Esophagus muscularis mucosa (tissue), 4 donors: ENCODE data around the gene RHOT2. TPM values are rescaled to one million over a fixed set of nuclear protein-coding genes. Genes with fewer than 3 reads are reported as not detected.

Experiments used
- DNase-seq: peaks from one replicate; pipeline ENCODE4 v3.0.0-alpha.2; 2017; ENCODE audit errors: extremely low spot score
- H3K27ac ChIP-seq, 4 donors: fragments of 200-600 bp; sonication (generic); replicated peaks in 1 of 4; 1 replicate in 3 of 4; 2 replicates in 1 of 4; pipeline ENCODE4 v1.5.1; 2016 to 2019; ENCODE audit warnings: mild to moderate bottlenecking in 1 of 4
- H3K27me3 ChIP-seq, 4 donors: fragments of 200-600 bp; sonication (generic); one replicate each; pipeline versions ENCODE4 v1.5.1 to v1.6.0; 2016 to 2019
- H3K36me3 ChIP-seq, 4 donors: fragments of 200-600 bp; sonication (generic); one replicate each; pipeline ENCODE4 v1.5.1; 2016 to 2019
- H3K4me1 ChIP-seq, 4 donors: fragments of 200-600 bp; sonication (generic); one replicate each; pipeline ENCODE4 v1.5.1; 2016 to 2019
- H3K4me3 ChIP-seq, 4 donors: fragments of 200-600 bp; sonication (generic); 1 replicate in 2 of 4; 2 replicates in 2 of 4; pipeline ENCODE4 v1.5.1; 2016 to 2019; ENCODE audit warnings: mild to moderate bottlenecking in 4 of 4, moderate library complexity in 1 of 4
- H3K9me3 ChIP-seq, 4 donors: fragments of 200-600 bp; sonication (generic); 1 replicate in 3 of 4; 2 replicates in 1 of 4; pipeline ENCODE4 v1.5.1; 2016 to 2019
- CTCF ChIP-seq, 3 experiments: fragments of 200-600 bp in 2 of 3; fragments of 450-650 bp in 1 of 3; sonication (generic) in 2 of 3; IDR thresholded peaks; one replicate each; pipeline ENCODE4 v1.5.1; 2017 to 2019; ENCODE audit warnings: antibody characterized with exemption in 3 of 3, mild to moderate bottlenecking in 2 of 3, moderate library complexity in 1 of 3
- EP300 ChIP-seq: sonication (generic); formaldehyde crosslinking; IDR thresholded peaks from one replicate; pipeline ENCODE4 v1.6.1; 2017; ENCODE audit warnings: antibody characterized with exemption
- POLR2A ChIP-seq: fragments of 450-650 bp; IDR thresholded peaks from one replicate; pipeline ENCODE4 v1.6.1; 2017; ENCODE audit warnings: antibody characterized with exemption, moderate library complexity, mild to moderate bottlenecking, low read depth
- POLR2AphosphoS5 ChIP-seq, 2 donors: sonication (generic); formaldehyde crosslinking; IDR thresholded peaks; one replicate each; pipeline ENCODE4 v1.6.1; 2017; ENCODE audit warnings: antibody characterized with exemption in 2 of 2
- WGBS: methylation state at CpG from one replicate; pipeline ENCODE4 v1.1.5; 2018; 5-methylcytosine and 5-hydroxymethylcytosine counted together
- intact Hi-C: fragments of 100-400 bp; cut with DNase I; formaldehyde crosslinking; loops from one replicate; pipeline ENCODE4 v1.15.1; 2023
- total RNA-seq, 4 donors: library from RNA; depleted of rRNA; stranded (reverse); fragments of >200 nt; gene quantifications; one replicate each; pipeline versions ENCODE4 v1.1.0 to v1.2.1, GENCODE V29; 2016

RHOT2 gene
- total RNA-seq, 4 donors from 2014 or later, result 34.5 to 67.5 (median 58.6) TPM

- no peak for DNase-seq
Observed at GRCh38 chr16:720990-721764, 53.2 kb downstream of the RHOT2 start, which contains the start of gene ANTKMT. Gene ANTKMT, plus strand, starts transcription at chr16:721146. Its CDS starts 129 bp downstream, at chr16:721275.

GRCh38 chr16:721765-722540 is 54.0 kb downstream of the RHOT2 start:
- DNase-seq, result no peak

More at GRCh38 chr16:720990-721764, 53.2 kb downstream of the RHOT2 start, which contains the start of gene ANTKMT:
- Histone ChIP-seq H3K27me3 (peaks cover 0 to 22% (median 7%) of the 10 kb centered on the region in 4 donors), H3K27ac (peak within 1 kb of the TSS; percentile 81 to 94 (median 91)), H3K36me3 (peaks cover 0 to 10% (median 8%) of the 10 kb centered on the region in 4 donors), H3K4me1 (peaks cover 33 to 62% (median 49%) of the 10 kb centered on the region in 4 donors), H3K4me3 (peak within 1 kb of the TSS; percentile 67 to 98 (median 75)), H3K9me3 (no peaks in the 10 kb centered on the region)
- intact Hi-C loops, result no loop called here
- WGBS, result 0% methylated on average over 19 of the region's 106 CpGs
- TF ChIP-seq CTCF (IDR thresholded peaks at IDR 0.05) (peak in 2 of 3 experiments; percentile 13 to 26), POLR2A (peak; percentile 63), EP300 (no peak), POLR2AphosphoS5 (IDR thresholded peaks at IDR 0.05) (peak; percentile 75 to 83)

GRCh38 chr16:722835-723633 is 55.1 kb downstream of the RHOT2 start:
- no peak for TF ChIP-seq POLR2A
- Histone ChIP-seq H3K9me3 (no peaks in the 10 kb centered on the region), H3K27me3 (peaks cover 0 to 40% (median 21%) of the 10 kb centered on the region in 4 donors), H3K27ac (no peak overlapping the region), H3K4me1 (peaks cover 41 to 62% (median 54%) of the 10 kb centered on the region in 4 donors), H3K4me3 (no peak overlapping the region), H3K36me3 (peaks cover 0 to 6% (median 2%) of the 10 kb centered on the region in 4 donors)
- intact Hi-C loops, result no loop called here
- no peak for DNase-seq
- WGBS, result 85% methylated on average over 23 of the region's 24 CpGs

More at GRCh38 chr16:721765-722540, 54.0 kb downstream of the RHOT2 start:
- H3K36me3 ChIP-seq, result peaks cover 0 to 9% (median 6%) of the 10 kb centered on the region in 4 donors
- H3K4me1 ChIP-seq, result peaks cover 30 to 62% (median 49%) of the 10 kb centered on the region in 4 donors
- intact Hi-C loops, result no loop called here
- peaks cover 0 to 29% (median 13%) of the 10 kb centered on the region in 4 donors for H3K27me3 ChIP-seq
- WGBS, result no CpG with 5 or more reads among the region's 51 CpGs
- peak overlapping the region; percentile 81 to 94 (median 91) for H3K27ac ChIP-seq
- peak overlapping the region; percentile 67 to 98 (median 75) for H3K4me3 ChIP-seq
- no peak for TF ChIP-seq EP300
- TF ChIP-seq CTCF (IDR thresholded peaks at IDR 0.05), result no peak
- no peak for TF ChIP-seq POLR2AphosphoS5 (IDR thresholded peaks at IDR 0.05)
- TF ChIP-seq POLR2A, result no peak
- no peaks in the 10 kb centered on the region for H3K9me3 ChIP-seq

DNA sequence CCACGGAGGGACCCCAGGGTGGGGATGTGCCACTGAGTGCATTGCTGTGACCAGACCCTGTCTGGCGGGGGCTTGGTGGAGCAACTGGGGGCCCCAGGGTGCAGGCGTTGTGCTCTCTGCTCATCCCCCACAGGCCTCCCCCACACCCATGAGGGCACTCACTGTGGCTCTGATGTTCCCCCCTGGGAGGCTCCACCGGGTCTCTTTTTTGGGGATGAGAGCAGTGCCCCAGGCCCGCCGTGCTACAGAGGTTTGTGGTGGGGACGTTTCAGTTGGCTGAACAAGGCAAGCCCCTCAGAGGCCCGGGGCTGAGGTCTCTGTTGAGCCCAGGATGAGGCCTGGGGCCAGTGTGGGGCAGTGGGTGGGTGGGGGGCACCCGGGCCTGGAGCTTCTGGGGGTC is 55.8 kb downstream of the RHOT2 start:
- intact Hi-C loops, result no loop called here
- 84% methylated on average over 9 of the region's 9 CpGs for WGBS

More for the DNA sequence above, 55.8 kb downstream of the RHOT2 start:
- Histone ChIP-seq H3K36me3 (peaks cover 0 to 6% (median 2%) of the 10 kb centered on the region in 4 donors), H3K27me3 (peaks cover 0 to 47% (median 24%) of the 10 kb centered on the region in 4 donors), H3K4me3 (no peak overlapping the region), H3K27ac (no peak overlapping the region), H3K4me1 (peaks cover 47 to 64% (median 58%) of the 10 kb centered on the region in 4 donors), H3K9me3 (no peaks in the 10 kb centered on the region)
- no peak for DNase-seq
- no peak for TF ChIP-seq CTCF (IDR thresholded peaks at IDR 0.05)
- no peak for TF ChIP-seq EP300
- no peak for TF ChIP-seq POLR2AphosphoS5 (IDR thresholded peaks at IDR 0.05)
- no peak for TF ChIP-seq POLR2A

Other genes with a start within 250 kb of the RHOT2 start
- gene RAB11FIP3, start 242.5 kb upstream of the RHOT2 start, total RNA-seq, result 10 to 100 TPM; 50.3 to 77.9 (median 58.8) TPM
- 10 to 100 TPM; 24.9 to 44.7 (median 43.3) TPM for gene CAPN15, start 140.4 kb upstream of the RHOT2 start, total RNA-seq
- gene PRR35, start 107.7 kb upstream of the RHOT2 start, total RNA-seq, result not detected
- gene NHLRC4, start 101.1 kb upstream of the RHOT2 start, total RNA-seq, result 1 to 10 TPM; 1.2 to 2.6 (median 1.9) TPM
- 10 to 100 TPM; 36.1 to 46.4 (median 40.7) TPM for gene PIGQ, start 98.2 kb upstream of the RHOT2 start, total RNA-seq
- 10 to 100 TPM; 20.8 to 25.3 (median 23.0) TPM for gene RAB40C, start 78.1 kb upstream of the RHOT2 start, total RNA-seq
- under 1 TPM; 0.33 to 0.80 (median 0.43) TPM for gene WFIKKN1, start 37.1 kb upstream of the RHOT2 start, total RNA-seq
- gene METTL26, start 31.8 kb upstream of the RHOT2 start, total RNA-seq, result 100 to 1,000 TPM; 129 to 166 (median 142) TPM
- 10 to 100 TPM; 50.7 to 65.4 (median 59.1) TPM for gene MCRIP2, start 26.3 kb upstream of the RHOT2 start, total RNA-seq
- 10 to 100 TPM in 3 of 4 donors, 1 to 10 TPM in 1; 8.2 to 22.7 (median 16.5) TPM for gene WDR90, start 18.8 kb upstream of the RHOT2 start, total RNA-seq
- gene RHBDL1, start 7.5 kb downstream of the RHOT2 start, total RNA-seq, result 1 to 10 TPM in 1 of 4 donors, under 1 TPM in 3; 0.17 to 2.0 (median 0.66) TPM
- 100 to 1,000 TPM; 155 to 215 (median 178) TPM for gene STUB1, start 12.3 kb downstream of the RHOT2 start, total RNA-seq
- 100 to 1,000 TPM in 1 of 4 donors, 10 to 100 TPM in 3; 73.2 to 114 (median 88.1) TPM for gene JMJD8, start 16.2 kb downstream of the RHOT2 start, total RNA-seq
- 10 to 100 TPM in 2 of 4 donors, 1 to 10 TPM in 2; 7.0 to 14.9 (median 11.1) TPM for gene WDR24, start 22.3 kb downstream of the RHOT2 start, total RNA-seq
- gene FBXL16, start 37.7 kb downstream of the RHOT2 start, total RNA-seq, result 1 to 10 TPM in 1 of 4 donors, under 1 TPM in 3; 0.42 to 1.2 (median 0.51) TPM
- 100 to 1,000 TPM in 1 of 4 donors, 10 to 100 TPM in 3; 56.5 to 143 (median 78.0) TPM for gene METRN, start 47.0 kb downstream of the RHOT2 start, total RNA-seq
- gene ANTKMT, start 53.0 kb downstream of the RHOT2 start, total RNA-seq, result 10 to 100 TPM; 26.5 to 48.6 (median 40.3) TPM
- gene CCDC78, start 58.3 kb downstream of the RHOT2 start, total RNA-seq, result 1 to 10 TPM in 1 of 4 donors, under 1 TPM in 3; 0.33 to 2.5 (median 0.61) TPM
- gene HAGHL, start 59.0 kb downstream of the RHOT2 start, total RNA-seq, result 1 to 10 TPM; 1.7 to 5.6 (median 4.5) TPM
- gene CIAO3, start 72.9 kb downstream of the RHOT2 start, total RNA-seq, result 10 to 100 TPM; 19.4 to 33.3 (median 30.2) TPM
- gene MSLN, start 92.6 kb downstream of the RHOT2 start, total RNA-seq, result under 1 TPM in 1 of 4 donors, not detected in 3; 0.39 TPM
- 10 to 100 TPM; 10.4 to 29.1 (median 20.4) TPM for gene RPUSD1, start 120.2 kb downstream of the RHOT2 start, total RNA-seq
- 1 to 10 TPM; 2.0 to 8.8 (median 3.4) TPM for gene CHTF18, start 120.5 kb downstream of the RHOT2 start, total RNA-seq
- gene GNG13, start 132.6 kb downstream of the RHOT2 start, total RNA-seq, result not detected